ENCODE results near the gene ANKRD17. TPM values are rescaled to one million over a fixed set of nuclear protein-coding genes. Genes with fewer than 3 reads are reported as not detected.

ANKRD17 gene
- total and polyA plus RNA-seq, 2 of the 4 experiments (the other 2 are of a cell fraction) = 28.5 to 75.3 TPM

DNA sequence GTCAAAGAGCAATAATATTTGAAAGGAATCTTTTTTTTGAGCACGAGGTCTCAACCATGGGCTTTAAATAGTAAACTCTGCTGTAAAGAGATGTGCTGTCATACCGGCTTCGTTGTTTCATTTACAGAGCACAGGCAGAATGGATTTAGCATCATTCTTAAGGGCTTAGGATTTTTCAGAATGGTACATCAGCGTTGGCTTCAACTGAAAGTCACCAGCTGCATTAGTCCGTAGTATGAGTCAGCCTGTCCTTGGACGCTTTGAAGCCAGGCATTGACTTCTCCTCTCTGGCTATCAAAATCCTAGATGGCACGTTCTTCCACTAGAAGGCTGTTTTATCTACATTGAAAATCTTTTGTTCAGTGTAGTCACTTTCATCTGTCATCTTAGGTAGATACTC, 212.7 kb downstream of the ANKRD17 start:
- Histone ChIP-seq H4K5ac (ENCODE audit: low read depth, low read length) (no peak overlapping the region), H3K9me3 (ENCODE audit: control insufficient read depth, insufficient read depth, low read length) (no peaks in the 10 kb centered on the region), H2BK120ac (ENCODE audit: low read depth, low read length) (no peak overlapping the region), H2AK5ac (ENCODE audit: low read depth, low read length) (no peak overlapping the region), H3K14ac (replicated peaks; ENCODE audit: low read depth, low read length) (no peak overlapping the region), H2AK9ac (replicated peaks; ENCODE audit: low read depth, low read length, poor library complexity) (no peak overlapping the region), H2BK5ac (ENCODE audit: low read depth, low read length, poor library complexity, severe bottlenecking) (no peak overlapping the region), H3K4me1 (ENCODE audit: control insufficient read depth, insufficient read depth, low read length) (no peaks in the 10 kb centered on the region), H4K8ac (ENCODE audit: low read depth in 2 of 2, low read length in 2 of 2) (no peak overlapping the region), H4K20me1 (ENCODE audit: insufficient read depth, low read length) (no peaks in the 10 kb centered on the region), H2BK20ac (ENCODE audit: low read depth, low read length) (no peak overlapping the region), H3K27ac (ENCODE audit: insufficient read depth, low read length) (no peak overlapping the region), H2BK15ac (ENCODE audit: low read depth, low read length) (no peak overlapping the region), H3K23ac (ENCODE audit: low read depth, low read length) (no peak overlapping the region), H3K9ac (ENCODE audit: low read depth, low read length) (no peak overlapping the region), H3K56ac (ENCODE audit: extremely low read depth, insufficient read depth, low read length) (no peak overlapping the region), H3K36me3 (ENCODE audit: control insufficient read depth, insufficient read depth, low read length) (no peaks in the 10 kb centered on the region), H3K18ac (ENCODE audit: low read depth, low read length) (no peak overlapping the region), H4K91ac (ENCODE audit: insufficient read depth, low read depth, low read length) (no peak overlapping the region), H3K4me3 (ENCODE audit: insufficient read depth, low read depth, low read length) (no peak overlapping the region), H2AFZ (replicated peaks; ENCODE audit: low read length, poor library complexity) (no peak overlapping the region), H3K4ac (ENCODE audit: low read depth, low read length) (no peak overlapping the region), H3K79me1 (ENCODE audit: low read depth in 1 of 2, low read length in 2 of 2) (no peaks in the 10 kb centered on the region), H3K9me1 (ENCODE audit: insufficient read depth, low read length) (no peaks in the 10 kb centered on the region), H3K4me2 (ENCODE audit: low read depth, low read length) (no peak overlapping the region), H3K27me3 (ENCODE audit: control insufficient read depth, insufficient read depth, low read length) (no peaks in the 10 kb centered on the region)
- DNase-seq (peak; percentile 2), ATAC-seq (ENCODE audit: low read depth) (no peak; the same call in 1 of the 2 replicates)
- ChIA-PET CTCF (no interaction called here), POLR2A (ENCODE audit: unreplicated experiment) (no interaction called here)
- in situ Hi-C loops (cut with MboI; ENCODE audit: low sequenced_read_pairs) = loop anchor here (25.0 kb wide), 1 partner anchor 734 kb away; no protein-coding TSS in a partner anchor
- TF ChIP-seq, protein P1, sequence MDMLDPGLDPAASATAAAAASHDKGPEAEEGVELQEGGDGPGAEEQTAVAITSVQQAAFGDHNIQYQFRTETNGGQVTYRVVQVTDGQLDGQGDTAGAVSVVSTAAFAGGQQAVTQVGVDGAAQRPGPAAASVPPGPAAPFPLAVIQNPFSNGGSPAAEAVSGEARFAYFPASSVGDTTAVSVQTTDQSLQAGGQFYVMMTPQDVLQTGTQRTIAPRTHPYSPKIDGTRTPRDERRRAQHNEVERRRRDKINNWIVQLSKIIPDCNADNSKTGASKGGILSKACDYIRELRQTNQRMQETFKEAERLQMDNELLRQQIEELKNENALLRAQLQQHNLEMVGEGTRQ (IDR thresholded peaks at IDR 0.05; ENCODE audit: low read depth, low read length) = no peak
- TF ChIP-seq MXI1 (IDR thresholded peaks at IDR 0.05; ENCODE audit: borderline replicate concordance, low read depth, low read length) (no peak), SMC3 (IDR thresholded peaks at IDR 0.05; ENCODE audit: low read depth, low read length) (no peak), POLR2A (IDR thresholded peaks at IDR 0.05; ENCODE audit: low read depth, low read length) (no peak), MAFK (IDR thresholded peaks at IDR 0.05; ENCODE audit: low read depth, low read length) (no peak), RCOR1 (IDR thresholded peaks at IDR 0.05; ENCODE audit: insufficient replicate concordance, low read length) (no peak), RAD21 (IDR thresholded peaks at IDR 0.05; ENCODE audit: low read length) (no peak), RFX5 (IDR thresholded peaks at IDR 0.05; ENCODE audit: low read depth, low read length) (no peak), CEBPB (IDR thresholded peaks at IDR 0.05; ENCODE audit: low read depth, low read length) (no peak), BHLHE40 (IDR thresholded peaks at IDR 0.05; ENCODE audit: low read depth, low read length) (no peak), NFE2L2 (IDR thresholded peaks at IDR 0.05; ENCODE audit: low read depth, low read length) (no peak), CHD1 (IDR thresholded peaks at IDR 0.05; ENCODE audit: low read depth, low read length) (no peak), FOS (IDR thresholded peaks at IDR 0.05; ENCODE audit: low read depth, low read length) (no peak), MAZ (IDR thresholded peaks at IDR 0.05; ENCODE audit: borderline replicate concordance, low read depth, low read length) (no peak)
- TF ChIP-seq, protein P2, sequence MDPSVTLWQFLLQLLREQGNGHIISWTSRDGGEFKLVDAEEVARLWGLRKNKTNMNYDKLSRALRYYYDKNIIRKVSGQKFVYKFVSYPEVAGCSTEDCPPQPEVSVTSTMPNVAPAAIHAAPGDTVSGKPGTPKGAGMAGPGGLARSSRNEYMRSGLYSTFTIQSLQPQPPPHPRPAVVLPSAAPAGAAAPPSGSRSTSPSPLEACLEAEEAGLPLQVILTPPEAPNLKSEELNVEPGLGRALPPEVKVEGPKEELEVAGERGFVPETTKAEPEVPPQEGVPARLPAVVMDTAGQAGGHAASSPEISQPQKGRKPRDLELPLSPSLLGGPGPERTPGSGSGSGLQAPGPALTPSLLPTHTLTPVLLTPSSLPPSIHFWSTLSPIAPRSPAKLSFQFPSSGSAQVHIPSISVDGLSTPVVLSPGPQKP (IDR thresholded peaks at IDR 0.05; ENCODE audit: borderline replicate concordance, low read depth, low read length) = no peak
- TF ChIP-seq, protein P3, sequence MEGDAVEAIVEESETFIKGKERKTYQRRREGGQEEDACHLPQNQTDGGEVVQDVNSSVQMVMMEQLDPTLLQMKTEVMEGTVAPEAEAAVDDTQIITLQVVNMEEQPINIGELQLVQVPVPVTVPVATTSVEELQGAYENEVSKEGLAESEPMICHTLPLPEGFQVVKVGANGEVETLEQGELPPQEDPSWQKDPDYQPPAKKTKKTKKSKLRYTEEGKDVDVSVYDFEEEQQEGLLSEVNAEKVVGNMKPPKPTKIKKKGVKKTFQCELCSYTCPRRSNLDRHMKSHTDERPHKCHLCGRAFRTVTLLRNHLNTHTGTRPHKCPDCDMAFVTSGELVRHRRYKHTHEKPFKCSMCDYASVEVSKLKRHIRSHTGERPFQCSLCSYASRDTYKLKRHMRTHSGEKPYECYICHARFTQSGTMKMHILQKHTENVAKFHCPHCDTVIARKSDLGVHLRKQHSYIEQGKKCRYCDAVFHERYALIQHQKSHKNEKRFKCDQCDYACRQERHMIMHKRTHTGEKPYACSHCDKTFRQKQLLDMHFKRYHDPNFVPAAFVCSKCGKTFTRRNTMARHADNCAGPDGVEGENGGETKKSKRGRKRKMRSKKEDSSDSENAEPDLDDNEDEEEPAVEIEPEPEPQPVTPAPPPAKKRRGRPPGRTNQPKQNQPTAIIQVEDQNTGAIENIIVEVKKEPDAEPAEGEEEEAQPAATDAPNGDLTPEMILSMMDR (conservative IDR thresholded peaks at IDR 0.05; ENCODE audit: low read depth, low read length) = no peak
- intact Hi-C loops (cut with micrococcal nuclease) = no loop called here
- WGBS, 2 experiments (ENCODE audit: extremely low coverage in 2 of 2, insufficient read length in 1 of 2) = 100% methylated on average over 4 of the region's 7 CpGs; no CpG with 5 or more reads in 1 of the 2 experiments
- no TSS peak for BruUV-seq (replicated peaks)
- dilution Hi-C loops (cut with HindIII; ENCODE audit: low sequenced_read_pairs, unreplicated experiment) = no loop called here

All from IMR-90 (cell line).